ENCODE measurements around the gene TNRC18. TPM values are rescaled to one million over a fixed set of nuclear protein-coding genes. Genes with fewer than 3 reads are reported as not detected.
A peak's percentile ranks its signal among the peaks of the same experiment; 100 is the strongest.

TNRC18 gene
- total and polyA plus RNA-seq, 9 of the 15 experiments (the other 6 are each of a cell fraction or from before 2014, with no cell fraction given), result 0.03 to 43.2 (median 18.0) TPM

GRCh38 chr7:5423976-5424748 is 528 bp upstream of the TNRC18 start (continued):
- TF ChIP-seq NKRF (IDR thresholded peaks at IDR 0.05; ENCODE audit: borderline replicate concordance) (no peak), TEAD2 (tag; IDR thresholded peaks at IDR 0.05) (no peak), PHB2 (IDR thresholded peaks at IDR 0.05; ENCODE audit: low read depth) (no peak), ZNF134 (CRISPR knock-in tag; conservative IDR thresholded peaks at IDR 0.05) (no peak), CHD7 (IDR thresholded peaks at IDR 0.05; ENCODE audit: low read depth, low read length) (no peak), E2F3 (CRISPR knock-in tag; IDR thresholded peaks at IDR 0.05) (no peak), MECOM (CRISPR knock-in tag; IDR thresholded peaks at IDR 0.05) (no peak), ETV5 (CRISPR knock-in tag; IDR thresholded peaks at IDR 0.05; ENCODE audit: low read depth) (no peak), ZBTB9 (CRISPR knock-in tag; IDR thresholded peaks at IDR 0.05) (no peak), NCOR1 (IDR thresholded peaks at IDR 0.05) (peak; percentile 51), RFX7 (CRISPR knock-in tag; IDR thresholded peaks at IDR 0.05) (no peak), NFE2L1 (tag; IDR thresholded peaks at IDR 0.05; ENCODE audit: borderline replicate concordance, low read depth) (no peak)
